ENCODE data around the gene RIMKLB. TPM values are rescaled to one million over a fixed set of nuclear protein-coding genes. Genes with fewer than 3 reads are reported as not detected.
"Not testable (repeated sequence)": the region's sequence is repeated elsewhere in the genome, so short reads cannot be mapped to it uniquely, and the experiment has no call there.

Gene RIMKLB
- total RNA-seq, 1 donor from 2014 or later, result 44.7 TPM

DNA sequence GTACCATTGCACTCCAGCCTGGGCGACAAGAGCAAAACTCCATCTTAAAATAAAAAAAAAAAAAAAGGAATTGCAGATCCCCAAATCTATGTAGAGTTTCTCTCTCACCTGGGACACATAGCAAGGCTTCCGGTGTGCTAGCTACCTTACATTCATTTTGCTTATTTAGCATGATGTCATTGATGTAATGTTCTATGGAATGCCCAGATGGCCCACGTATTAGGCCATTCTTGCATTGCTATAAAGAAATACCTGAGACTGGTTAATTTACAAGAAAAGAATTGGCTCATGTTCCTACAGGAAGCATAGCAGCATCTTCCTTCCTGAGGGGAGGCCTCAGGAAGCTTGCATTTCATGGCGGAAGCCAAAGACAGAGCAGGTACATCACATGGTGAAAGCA lies 87.7 kb downstream of the RIMKLB start:
- no peak for DNase-seq (ENCODE audit: extremely low spot score in 2 of 2)
- no peaks in the 10 kb centered on the region for H3K36me3 ChIP-seq
- H3K9me3 ChIP-seq, result no peaks in the 10 kb centered on the region
- TF ChIP-seq POLR2A (IDR thresholded peaks at IDR 0.05), result no peak
- no peak for TF ChIP-seq CTCF (IDR thresholded peaks at IDR 0.05)
- no peak for TF ChIP-seq POLR2AphosphoS5 (IDR thresholded peaks at IDR 0.05; ENCODE audit: insufficient read depth in 1 of 2, low read depth in 1 of 2)
- no peak overlapping the region for H3K4me3 ChIP-seq
- H3K27ac ChIP-seq, result no peak overlapping the region
- H3K4me1 ChIP-seq, result no peaks in the 10 kb centered on the region
- intact Hi-C loops (cut with DNase I), result no loop called here
- H3K27me3 ChIP-seq, result no peaks in the 10 kb centered on the region

- H3K36me3 ChIP-seq; H3K27me3 ChIP-seq; H3K9me3 ChIP-seq; intact Hi-C loops (cut with DNase I); H3K4me3 ChIP-seq; H3K27ac ChIP-seq; DNase-seq (ENCODE audit: extremely low spot score in 2 of 2); H3K4me1 ChIP-seq: not testable (repeated sequence)
Observed at GRCh38 chr12:8787206-8787605, 89.4 kb downstream of the RIMKLB start.

DNA sequence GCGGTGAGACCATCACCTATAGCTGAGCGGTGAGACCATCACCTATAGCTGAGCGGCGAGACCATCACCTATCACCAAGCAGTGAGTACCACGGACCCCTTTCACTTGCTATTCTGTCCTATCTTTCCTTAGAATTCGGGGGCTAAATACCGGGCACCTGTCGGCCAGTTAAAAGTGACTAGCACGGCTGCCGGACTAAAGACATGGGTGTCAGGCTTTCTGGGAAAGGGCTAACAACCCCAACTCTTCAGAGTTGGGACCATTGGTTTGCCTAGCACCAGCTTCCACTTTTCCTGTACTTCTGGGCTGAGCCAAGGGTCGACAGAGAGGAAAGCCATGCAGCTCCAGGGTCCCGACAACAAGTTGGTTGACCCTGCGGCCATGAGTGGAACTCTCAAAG lies 90.9 kb downstream of the RIMKLB start:
- H3K36me3 ChIP-seq; H3K4me3 ChIP-seq; intact Hi-C loops (cut with DNase I); H3K4me1 ChIP-seq; H3K27ac ChIP-seq; H3K9me3 ChIP-seq; DNase-seq (ENCODE audit: extremely low spot score in 2 of 2); H3K27me3 ChIP-seq: not testable (repeated sequence)

GRCh38 chr12:8789341-8790013 lies 91.7 kb downstream of the RIMKLB start:
- H3K9me3 ChIP-seq; H3K4me1 ChIP-seq; H3K27me3 ChIP-seq; H3K4me3 ChIP-seq; H3K36me3 ChIP-seq; intact Hi-C loops (cut with DNase I); H3K27ac ChIP-seq; DNase-seq (ENCODE audit: extremely low spot score in 2 of 2): not testable (repeated sequence)

- H3K9me3 ChIP-seq; H3K27me3 ChIP-seq; H3K27ac ChIP-seq; H3K4me1 ChIP-seq; intact Hi-C loops (cut with DNase I); DNase-seq (ENCODE audit: extremely low spot score in 2 of 2); H3K4me3 ChIP-seq; H3K36me3 ChIP-seq: not testable (repeated sequence)
Observed at GRCh38 chr12:8793226-8793625, 95.4 kb downstream of the RIMKLB start.

GRCh38 chr12:8794611-8795010 lies 96.8 kb downstream of the RIMKLB start:
- H3K9me3 ChIP-seq; intact Hi-C loops (cut with DNase I); H3K27ac ChIP-seq; H3K4me3 ChIP-seq; H3K27me3 ChIP-seq; H3K4me1 ChIP-seq; H3K36me3 ChIP-seq; DNase-seq (ENCODE audit: extremely low spot score in 2 of 2): not testable (repeated sequence)

GRCh38 chr12:8796831-8797626 lies 99.2 kb downstream of the RIMKLB start:
- Histone ChIP-seq H3K9me3 (no peaks in the 10 kb centered on the region), H3K27ac (no peak overlapping the region), H3K4me1 (no peaks in the 10 kb centered on the region), H3K27me3 (no peaks in the 10 kb centered on the region), H3K36me3 (no peaks in the 10 kb centered on the region), H3K4me3 (no peak overlapping the region)
- intact Hi-C loops (cut with DNase I), result no loop called here
- no peak for DNase-seq (ENCODE audit: extremely low spot score in 2 of 2)
- TF ChIP-seq POLR2A (IDR thresholded peaks at IDR 0.05) (no peak), POLR2AphosphoS5 (IDR thresholded peaks at IDR 0.05; ENCODE audit: insufficient read depth in 1 of 2, low read depth in 1 of 2) (no peak), CTCF (IDR thresholded peaks at IDR 0.05) (no peak)

GRCh38 chr12:8801213-8801612 lies 103.4 kb downstream of the RIMKLB start:
- intact Hi-C loops (cut with DNase I); DNase-seq (ENCODE audit: extremely low spot score in 2 of 2); H3K4me3 ChIP-seq; H3K9me3 ChIP-seq; H3K27ac ChIP-seq; H3K27me3 ChIP-seq; H3K36me3 ChIP-seq; H3K4me1 ChIP-seq: not testable (repeated sequence)

GRCh38 chr12:8804833-8805232 lies 107.0 kb downstream of the RIMKLB start:
- H3K27me3 ChIP-seq; intact Hi-C loops (cut with DNase I); H3K4me1 ChIP-seq; H3K27ac ChIP-seq; H3K36me3 ChIP-seq; H3K4me3 ChIP-seq; H3K9me3 ChIP-seq; DNase-seq (ENCODE audit: extremely low spot score in 2 of 2): not testable (repeated sequence)

DNA sequence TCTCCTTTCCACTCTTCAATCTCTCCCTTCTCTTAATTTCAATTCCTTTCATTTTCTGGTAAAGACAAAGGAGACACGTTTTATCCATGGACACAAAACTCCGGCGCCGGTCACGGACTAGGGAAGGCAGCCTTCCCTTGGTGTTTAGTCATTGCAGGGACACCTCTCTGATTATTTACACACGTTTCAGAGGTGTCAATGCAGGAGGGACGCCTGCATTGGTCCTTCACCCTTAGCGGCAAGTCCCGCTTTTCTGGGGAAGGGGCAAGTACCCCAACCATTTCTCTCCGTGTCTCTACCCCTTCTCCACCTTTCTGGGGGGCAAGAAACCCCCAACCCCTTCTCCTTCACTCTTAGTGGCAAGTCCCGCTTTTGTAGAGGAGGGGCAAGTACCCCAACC lies 107.7 kb downstream of the RIMKLB start:
- DNase-seq (ENCODE audit: extremely low spot score in 2 of 2); H3K36me3 ChIP-seq; H3K4me1 ChIP-seq; H3K4me3 ChIP-seq; H3K27me3 ChIP-seq; H3K9me3 ChIP-seq; H3K27ac ChIP-seq; intact Hi-C loops (cut with DNase I): not testable (repeated sequence)

- DNase-seq (ENCODE audit: extremely low spot score in 2 of 2); intact Hi-C loops (cut with DNase I); H3K27ac ChIP-seq: not testable (repeated sequence)
Observed at GRCh38 chr12:8807084-8807483, 109.3 kb downstream of the RIMKLB start.

More at GRCh38 chr12:8807084-8807483, 109.3 kb downstream of the RIMKLB start:
- H3K4me3 ChIP-seq, H3K4me1 ChIP-seq, H3K27me3 ChIP-seq, H3K36me3 ChIP-seq, H3K9me3 ChIP-seq: not testable (repeated sequence)

All from vagina (tissue), 2 donors.